DND-41 (cell line): Measurements from ENCODE around the gene TINCR.

Experiments used
- CTCF ChIP-seq: IDR thresholded peaks from 2 replicates; pipeline ENCODE4 v1.5.1; 2012; ENCODE audit warnings: borderline replicate concordance, low read length, moderate library complexity, mild to moderate bottlenecking; ENCODE audit not compliant: poor library complexity, severe bottlenecking; ENCODE audit errors: extremely low read depth
- EZH2 ChIP-seq: IDR thresholded peaks from 3 replicates; pipeline ENCODE4 v1.6.1; 2012; ENCODE audit warnings: borderline replicate concordance, low read depth, mild to moderate bottlenecking, moderate library complexity, low read length, inconsistent platforms; ENCODE audit not compliant: severe bottlenecking

- TF ChIP-seq CTCF (no peak), EZH2 (no peak)
Measured at GRCh38 chr19:5579697-5580096, 11.9 kb upstream of the TINCR start.
